Nephron (organoid): ENCODE data around the gene TOR3A.

Source experiments
- H3K27ac Mint-ChIP-seq, 3 experiments: 2 replicates each; pipeline ENCODE4 v1.8.0; 2020; ENCODE audit warnings: mixed read lengths in 3 of 3, mild to moderate bottlenecking in 2 of 3, moderate library complexity in 1 of 3
- H3K27me3 Mint-ChIP-seq: 2 replicates; pipeline ENCODE4 v1.8.0; 2021; ENCODE audit warnings: low read depth, mild to moderate bottlenecking, moderate library complexity, mixed read lengths
- H3K36me3 Mint-ChIP-seq: 2 replicates; pipeline ENCODE4 v1.8.0; 2020; ENCODE audit warnings: low read depth, mixed read lengths
- H3K4me1 Mint-ChIP-seq: 2 replicates; pipeline ENCODE4 v1.8.0; 2020; ENCODE audit warnings: mixed read lengths
- H3K4me3 Mint-ChIP-seq, 3 experiments: 2 replicates each; pipeline ENCODE4 v1.8.0; 2020; ENCODE audit warnings: mild to moderate bottlenecking in 3 of 3, mixed read lengths in 3 of 3, moderate library complexity in 2 of 3
- H3K9me3 Mint-ChIP-seq: 2 replicates; pipeline ENCODE4 v1.8.0; 2020; ENCODE audit warnings: mixed read lengths
- TF ChIP-seq, protein P1 (sequence below), 3 experiments: fragments of 200-600 bp; sonication (generic); IDR thresholded peaks; one replicate each; pipeline ENCODE4 v1.5.0; 2021; ENCODE audit warnings: antibody characterized with exemption in 3 of 3; ENCODE audit not compliant: unreplicated experiment in 3 of 3

Gene TOR3A

DNA sequence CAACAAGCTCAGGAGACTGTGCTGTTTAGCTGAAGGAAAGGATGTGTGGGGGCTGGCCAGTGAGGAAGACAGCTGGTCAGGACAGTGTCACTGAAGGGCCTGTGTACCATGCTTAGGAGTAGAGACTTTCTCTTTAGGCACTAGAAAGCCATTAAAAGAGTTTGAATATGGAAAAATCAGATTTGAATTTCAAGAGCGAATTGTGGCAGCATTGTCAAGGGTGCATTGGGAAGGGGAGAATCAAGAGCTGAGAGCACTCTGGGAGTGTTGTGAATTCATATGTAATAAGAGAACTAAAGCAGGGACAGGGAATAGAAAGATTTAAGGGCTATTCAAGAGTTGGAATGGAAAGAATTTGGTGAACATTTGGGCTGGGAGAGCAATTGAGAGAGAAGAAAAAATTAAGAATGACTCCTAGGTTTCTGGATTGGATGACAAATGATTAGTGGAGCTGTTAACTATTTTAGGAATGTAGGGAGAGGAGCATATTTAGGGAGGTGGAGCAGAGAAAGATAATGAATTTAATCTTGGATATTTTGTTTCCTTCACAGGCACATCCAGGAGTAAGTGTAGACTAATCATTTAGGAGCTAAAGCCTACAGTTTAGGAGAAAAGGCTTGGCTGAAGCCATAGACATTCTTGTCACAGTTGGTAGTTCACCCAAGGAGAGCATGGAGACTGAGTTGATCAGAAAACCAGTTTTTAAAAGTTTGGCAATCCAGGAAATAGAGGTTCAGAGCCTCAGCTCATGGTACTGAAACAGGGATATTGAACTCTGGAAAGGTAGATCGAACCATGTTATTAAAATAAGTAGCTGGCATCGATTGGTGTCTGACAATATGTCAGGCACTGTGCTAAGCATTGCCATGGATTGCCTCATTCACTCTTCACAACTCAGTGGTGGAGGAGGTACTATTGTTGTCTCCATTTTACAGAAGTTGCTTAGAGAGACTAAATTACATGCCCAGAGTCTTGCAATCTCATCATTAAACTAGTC is 23.1 kb upstream of the TOR3A start:
- H3K9me3 Mint-ChIP-seq: peaks cover 6% of the 10 kb centered on the region
- H3K36me3 Mint-ChIP-seq: peaks cover 57% of the 10 kb centered on the region
- H3K4me3 Mint-ChIP-seq: no peak overlapping the region
- TF ChIP-seq, protein P1, sequence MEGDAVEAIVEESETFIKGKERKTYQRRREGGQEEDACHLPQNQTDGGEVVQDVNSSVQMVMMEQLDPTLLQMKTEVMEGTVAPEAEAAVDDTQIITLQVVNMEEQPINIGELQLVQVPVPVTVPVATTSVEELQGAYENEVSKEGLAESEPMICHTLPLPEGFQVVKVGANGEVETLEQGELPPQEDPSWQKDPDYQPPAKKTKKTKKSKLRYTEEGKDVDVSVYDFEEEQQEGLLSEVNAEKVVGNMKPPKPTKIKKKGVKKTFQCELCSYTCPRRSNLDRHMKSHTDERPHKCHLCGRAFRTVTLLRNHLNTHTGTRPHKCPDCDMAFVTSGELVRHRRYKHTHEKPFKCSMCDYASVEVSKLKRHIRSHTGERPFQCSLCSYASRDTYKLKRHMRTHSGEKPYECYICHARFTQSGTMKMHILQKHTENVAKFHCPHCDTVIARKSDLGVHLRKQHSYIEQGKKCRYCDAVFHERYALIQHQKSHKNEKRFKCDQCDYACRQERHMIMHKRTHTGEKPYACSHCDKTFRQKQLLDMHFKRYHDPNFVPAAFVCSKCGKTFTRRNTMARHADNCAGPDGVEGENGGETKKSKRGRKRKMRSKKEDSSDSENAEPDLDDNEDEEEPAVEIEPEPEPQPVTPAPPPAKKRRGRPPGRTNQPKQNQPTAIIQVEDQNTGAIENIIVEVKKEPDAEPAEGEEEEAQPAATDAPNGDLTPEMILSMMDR (IDR thresholded peaks at IDR 0.05; ENCODE audit: unreplicated experiment in 3 of 3): no peak
- H3K4me1 Mint-ChIP-seq: peaks cover 10% of the 10 kb centered on the region
- H3K27me3 Mint-ChIP-seq: no peaks in the 10 kb centered on the region
- H3K27ac Mint-ChIP-seq: peak overlapping the region; percentile 41 to 84 (median 54)

DNA sequence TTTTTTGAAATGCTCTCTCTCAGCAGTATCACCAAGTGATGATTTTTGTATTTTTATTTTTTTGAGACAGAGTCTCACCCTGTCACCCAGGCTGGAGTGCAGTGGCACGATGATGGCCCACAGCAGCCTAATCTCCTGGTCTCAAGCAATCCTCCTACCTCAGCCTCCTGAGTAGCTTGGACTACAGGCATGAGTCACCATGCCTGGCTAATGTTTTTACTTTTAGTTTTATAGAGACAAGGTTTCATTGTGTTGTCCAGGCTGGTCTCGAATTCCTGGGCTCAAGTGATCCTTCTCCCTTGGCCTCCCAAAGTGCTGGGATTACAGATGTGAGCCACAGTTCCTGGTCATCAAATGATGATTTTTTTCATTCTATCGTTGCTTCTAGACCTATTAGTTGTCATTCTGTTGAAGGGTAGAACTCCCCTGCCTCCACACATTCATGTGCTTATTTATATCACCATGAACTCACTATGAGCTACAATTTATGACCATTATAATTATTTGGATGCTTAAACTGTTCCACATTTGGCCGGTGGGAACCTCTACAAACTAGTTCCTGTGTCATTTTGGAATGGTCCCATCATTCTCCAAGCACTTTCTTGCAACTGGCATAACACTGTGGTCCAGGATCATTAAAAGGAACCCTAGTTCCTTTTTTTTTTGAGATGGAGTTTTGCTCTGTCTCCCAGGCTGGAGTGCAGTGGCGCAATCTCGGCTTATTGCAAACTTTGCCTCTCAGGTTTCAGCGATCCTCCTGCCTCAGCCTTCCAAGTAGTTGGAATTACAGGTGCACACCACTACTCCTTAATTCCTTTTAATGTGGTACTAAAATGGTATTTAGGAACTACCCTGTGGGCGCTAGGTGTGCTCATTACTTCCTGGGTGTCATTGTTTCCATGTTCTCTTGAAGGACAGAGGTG is 20.2 kb upstream of the TOR3A start:
- Mint-ChIP-seq H3K36me3 (peaks cover 58% of the 10 kb centered on the region), H3K4me1 (peaks cover 10% of the 10 kb centered on the region), H3K4me3 (no peak overlapping the region), H3K27me3 (no peaks in the 10 kb centered on the region), H3K9me3 (no peaks in the 10 kb centered on the region), H3K27ac (no peak overlapping the region)
- TF ChIP-seq, protein P1 (IDR thresholded peaks at IDR 0.05; ENCODE audit: unreplicated experiment in 3 of 3): no peak

DNA sequence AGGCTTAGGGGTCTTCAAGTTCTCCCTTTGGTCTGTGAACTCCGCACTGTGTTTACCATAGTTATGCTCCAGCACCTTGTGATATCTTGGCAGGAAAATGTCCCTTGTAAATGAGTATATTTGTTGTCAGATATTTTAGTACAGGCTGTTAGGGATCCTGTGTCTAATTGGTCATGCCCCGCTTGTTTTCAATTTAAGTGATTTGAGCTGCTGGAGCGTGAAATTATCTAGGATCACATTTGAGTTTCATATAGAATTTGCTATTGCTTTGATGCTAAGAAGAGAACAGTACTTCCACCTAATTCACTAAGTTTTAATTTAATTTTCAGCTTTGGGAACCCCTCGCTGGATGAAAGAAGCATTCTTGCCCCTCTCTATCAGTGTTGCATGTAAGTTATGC is 15.4 kb upstream of the TOR3A start:
- Mint-ChIP-seq H3K36me3 (peaks cover 58% of the 10 kb centered on the region), H3K9me3 (no peaks in the 10 kb centered on the region), H3K27ac (peak overlapping the region in 2 of 3 experiments; percentile 37 to 56), H3K27me3 (no peaks in the 10 kb centered on the region), H3K4me3 (no peak overlapping the region), H3K4me1 (no peaks in the 10 kb centered on the region)
- TF ChIP-seq, protein P1 (IDR thresholded peaks at IDR 0.05; ENCODE audit: unreplicated experiment in 3 of 3): no peak

GRCh38 chr1:179077396-179077795 is 4.5 kb upstream of the TOR3A start:
- H3K4me1 Mint-ChIP-seq: peaks cover 11% of the 10 kb centered on the region
- no peak overlapping the region for H3K27ac Mint-ChIP-seq
- H3K9me3 Mint-ChIP-seq: no peaks in the 10 kb centered on the region
- H3K4me3 Mint-ChIP-seq: no peak overlapping the region
- peaks cover 11% of the 10 kb centered on the region for H3K36me3 Mint-ChIP-seq
- TF ChIP-seq, protein P1 (IDR thresholded peaks at IDR 0.05; ENCODE audit: unreplicated experiment in 3 of 3): no peak
- peaks cover 4% of the 10 kb centered on the region for H3K27me3 Mint-ChIP-seq

- peaks cover 4% of the 10 kb centered on the region for H3K36me3 Mint-ChIP-seq
- H3K9me3 Mint-ChIP-seq: no peaks in the 10 kb centered on the region
- TF ChIP-seq, protein P1 (IDR thresholded peaks at IDR 0.05; ENCODE audit: unreplicated experiment in 3 of 3): peak; percentile 66 to 69 (median 67)
- H3K4me3 Mint-ChIP-seq: peak overlapping the region; percentile 45 to 64 (median 61)
- H3K27me3 Mint-ChIP-seq: peaks cover 4% of the 10 kb centered on the region
- H3K4me1 Mint-ChIP-seq: peaks cover 11% of the 10 kb centered on the region
- peak overlapping the region in 2 of 3 experiments; percentile 15 to 30 for H3K27ac Mint-ChIP-seq
Observed at GRCh38 chr1:179079113-179079761, 2.6 kb upstream of the TOR3A start.
